Right renal cortex interstitium (tissue), 3 donors: ENCODE data around the gene TMEM237. TPM values are rescaled to one million over a fixed set of nuclear protein-coding genes. Genes with fewer than 3 reads are reported as not detected.

Source experiments
- DNase-seq, 3 donors: peaks; one replicate each; pipeline ENCODE4 v3.0.0-alpha.2; 2013; ENCODE audit warnings: low read depth in 3 of 3, low spot score in 2 of 3
- polyA plus RNA-seq, 3 donors: library from polyadenylated mRNA; unstranded; fragments of 120-200 nt; gene quantifications; one replicate each; pipeline ENCODE4 v1.2.1, GENCODE V29; 2013; ENCODE audit not compliant: insufficient read length in 3 of 3

TMEM237 gene
- polyA plus RNA-seq, 3 donors, result 50.6 to 56.5 (median 56.0) TPM

GRCh38 chr2:201642579-201643215 is 606 bp downstream of the TMEM237 start:
- DNase-seq, result peak; percentile 74 to 82 (median 76)

- DNase-seq, result no peak
Measured at GRCh38 chr2:201642086-201642578, 1.2 kb downstream of the TMEM237 start.

GRCh38 chr2:201639205-201639604 is 4.1 kb downstream of the TMEM237 start:
- DNase-seq, result no peak

GRCh38 chr2:201638326-201638725 is 5.0 kb downstream of the TMEM237 start:
- no peak for DNase-seq

- DNase-seq, result no peak
Measured at GRCh38 chr2:201633661-201634249, 9.5 kb downstream of the TMEM237 start.

GRCh38 chr2:201631041-201631440 is 12.3 kb downstream of the TMEM237 start:
- DNase-seq, result no peak

- no peak for DNase-seq
Measured at GRCh38 chr2:201630577-201630976, 12.7 kb downstream of the TMEM237 start.

GRCh38 chr2:201628545-201628944 is 14.8 kb downstream of the TMEM237 start:
- no peak for DNase-seq

GRCh38 chr2:201622306-201622970 is 20.9 kb downstream of the TMEM237 start:
- no peak for DNase-seq

- no peak for DNase-seq
Measured at GRCh38 chr2:201621293-201621999, 21.9 kb downstream of the TMEM237 start.

- peak in 1 of 3 donors; percentile 61 for DNase-seq
Measured at GRCh38 chr2:201618744-201619662, 24.3 kb downstream of the TMEM237 start.

GRCh38 chr2:201608021-201608420 is 35.3 kb downstream of the TMEM237 start:
- DNase-seq, result no peak

- DNase-seq, result no peak
Measured at GRCh38 chr2:201607568-201607967, 35.7 kb downstream of the TMEM237 start.

GRCh38 chr2:201600906-201601305 is 42.4 kb downstream of the TMEM237 start:
- DNase-seq, result no peak

GRCh38 chr2:201597397-201597796 is 45.9 kb downstream of the TMEM237 start:
- no peak for DNase-seq

- no peak for DNase-seq
Measured at GRCh38 chr2:201580486-201580885, 62.8 kb downstream of the TMEM237 start.

GRCh38 chr2:201579536-201579935 is 63.8 kb downstream of the TMEM237 start:
- no peak for DNase-seq

GRCh38 chr2:201575971-201576370 is 67.3 kb downstream of the TMEM237 start:
- no peak for DNase-seq

GRCh38 chr2:201574766-201575165 is 68.5 kb downstream of the TMEM237 start:
- DNase-seq, result no peak

- DNase-seq, result no peak
Measured at GRCh38 chr2:201572846-201573508, 70.3 kb downstream of the TMEM237 start.
